Measurements from ENCODE around the gene DCBLD2. TPM values are rescaled to one million over a fixed set of nuclear protein-coding genes. Genes with fewer than 3 reads are reported as not detected.

DCBLD2 gene
- total and polyA plus RNA-seq, 11 donors, result 10.9 to 76.6 (median 62.0) TPM

DNA sequence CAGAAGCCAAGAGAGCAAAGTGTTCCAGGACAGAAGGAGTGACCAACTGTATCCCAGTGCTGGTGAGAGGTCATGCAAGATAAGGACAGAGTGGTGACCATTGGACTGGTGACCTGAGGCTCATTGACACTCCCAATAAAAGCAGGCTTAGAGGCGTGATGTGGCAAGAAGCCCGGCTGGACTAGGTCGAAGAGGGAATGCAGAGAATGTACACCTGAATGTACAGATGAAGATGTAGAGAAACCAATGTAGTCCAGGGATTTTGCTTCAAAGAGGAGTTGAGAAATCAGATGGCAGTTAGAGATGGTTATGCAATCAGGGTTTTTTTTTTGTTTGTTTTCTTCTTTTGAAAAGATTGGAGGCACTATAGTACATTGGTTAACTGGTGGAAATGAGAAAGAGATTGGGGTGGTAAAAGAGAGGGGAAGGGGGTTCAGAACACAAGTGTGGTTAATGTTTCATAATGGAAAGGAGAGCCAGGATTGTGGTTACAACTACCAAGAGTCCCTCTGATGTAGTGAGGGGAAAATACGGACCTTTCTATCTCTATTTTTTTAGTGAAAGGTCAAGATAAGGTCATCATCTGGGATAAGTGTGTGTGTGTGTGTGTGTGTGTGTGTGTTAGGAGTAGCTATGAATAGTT, 115.0 kb downstream of the DCBLD2 start:
- Histone ChIP-seq H3K9me3 (no peaks in the 10 kb centered on the region), H3K27me3 (no peaks in the 10 kb centered on the region), H3K36me3 (peaks cover 0 to 76% (median 20%) of the 10 kb centered on the region in 9 donors), H3K4me3 (no peak overlapping the region), H3K4me1 (peaks cover 0 to 55% (median 45%) of the 10 kb centered on the region in 12 donors), H3K27ac (peak overlapping the region in 11 of 12 donors; percentile 27 to 79 (median 54))
- TF ChIP-seq CTCF (IDR thresholded peaks at IDR 0.05), result no peak
- no peak for TF ChIP-seq POLR2A (IDR thresholded peaks at IDR 0.05)
- ATAC-seq (peak in 3 of 4 donors; percentile 12 to 21 (median 13)), DNase-seq (no peak)
- 65 to 72% (median 67%) methylated on average over 4 of the region's 4 CpGs for WGBS, 4 donors
- intact Hi-C loops (cut with DNase I), result loop anchor here in 3 of 10 donors (5.0 kb wide), 2 partner anchors 54 to 94 kb away; no protein-coding TSS in a partner anchor

- Histone ChIP-seq H3K4me3 (no peak overlapping the region), H3K36me3 (peaks cover 0 to 65% (median 20%) of the 10 kb centered on the region in 9 donors), H3K27me3 (no peaks in the 10 kb centered on the region), H3K4me1 (peaks cover 0 to 62% (median 48%) of the 10 kb centered on the region in 12 donors), H3K9me3 (no peaks in the 10 kb centered on the region), H3K27ac (peak overlapping the region; percentile 29 to 79 (median 52))
- peak in 3 of 4 donors; percentile 31 to 74 (median 50) for ATAC-seq
- TF ChIP-seq CTCF (IDR thresholded peaks at IDR 0.05) (no peak), POLR2A (IDR thresholded peaks at IDR 0.05) (no peak)
- WGBS, 4 donors, result 51 to 88% (median 57%) methylated on average over 3 of the region's 3 CpGs
- intact Hi-C loops (cut with DNase I), result loop anchor here in 4 of 10 donors (5.0 kb wide), 2 partner anchors 53 to 93 kb away; no protein-coding TSS in a partner anchor
- DNase-seq, result no peak
Observed at GRCh38 chr3:98784666-98785600, 116.6 kb downstream of the DCBLD2 start.

DNA sequence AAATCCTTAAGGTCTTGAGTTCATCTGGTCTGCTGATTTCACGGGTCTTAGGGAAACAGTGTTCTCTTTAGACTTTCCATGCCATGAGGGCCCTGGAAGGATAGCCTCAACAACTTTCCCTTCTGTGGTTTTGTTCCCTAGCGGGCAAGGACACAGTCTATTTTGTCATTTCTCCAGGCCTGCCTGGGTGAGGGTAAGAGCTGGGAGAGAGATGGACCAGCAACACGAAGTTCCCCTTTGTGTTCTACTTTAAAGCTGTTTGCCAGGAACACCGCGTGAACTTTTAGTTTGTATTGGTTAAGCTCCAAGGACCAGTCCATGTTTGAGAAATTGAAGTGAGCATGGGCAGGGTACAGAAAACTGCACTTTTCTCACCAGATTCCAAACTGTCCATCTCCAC, 117.5 kb downstream of the DCBLD2 start:
- peaks cover 0 to 71% (median 57%) of the 10 kb centered on the region in 12 donors for H3K4me1 ChIP-seq

More for the DNA sequence above, 117.5 kb downstream of the DCBLD2 start:
- DNase-seq, result no peak
- intact Hi-C loops (cut with DNase I), result loop anchor here in 1 of 10 donors (5.0 kb wide), 1 partner anchor 52 kb away; no protein-coding TSS in a partner anchor
- peak; percentile 8 to 67 (median 14) for ATAC-seq
- peaks cover 0 to 58% (median 20%) of the 10 kb centered on the region in 9 donors for H3K36me3 ChIP-seq
- peak overlapping the region in 10 of 12 donors; percentile 3 to 61 (median 44) for H3K27ac ChIP-seq
- H3K9me3 ChIP-seq, result no peaks in the 10 kb centered on the region
- H3K27me3 ChIP-seq, result no peaks in the 10 kb centered on the region
- H3K4me3 ChIP-seq, result no peak overlapping the region
- TF ChIP-seq POLR2A (IDR thresholded peaks at IDR 0.05), result no peak
- TF ChIP-seq CTCF (IDR thresholded peaks at IDR 0.05), result no peak
- WGBS, 4 donors, result 59 to 87% (median 73%) methylated on average over 5 of the region's 5 CpGs

All from heart left ventricle (tissue), 16 donors.